Fibroblast of lung (primary cell): ENCODE measurements around the gene HOXD11. TPM values are rescaled to one million over a fixed set of nuclear protein-coding genes. Genes with fewer than 3 reads are reported as not detected.

Experiments used
- DNase-seq, 2 donors: peaks; one replicate each; pipeline versions ENCODE4 v3.0.0 to v3.0.0-alpha.2; 2010; ENCODE audit warnings: low read depth in 2 of 2
- H2AFZ ChIP-seq: 2 replicates; pipeline ENCODE4 v1.5.1; 2012; ENCODE audit warnings: low read length, control low read depth, inconsistent platforms
- H3K27ac ChIP-seq: 2 replicates; pipeline ENCODE4 v1.5.1; 2011; ENCODE audit warnings: low read length, control low read depth; ENCODE audit not compliant: insufficient read depth
- H3K27me3 ChIP-seq: 2 replicates; pipeline ENCODE4 v1.5.1; 2011; ENCODE audit warnings: mild to moderate bottlenecking, low read length; ENCODE audit not compliant: control insufficient read depth, insufficient read depth
- H3K36me3 ChIP-seq: 2 replicates; pipeline ENCODE4 v1.5.1; 2011; ENCODE audit warnings: low read length; ENCODE audit not compliant: control insufficient read depth, insufficient read depth
- H3K4me1 ChIP-seq: 2 replicates; pipeline ENCODE4 v1.5.1; 2011; ENCODE audit warnings: low read length; ENCODE audit not compliant: control insufficient read depth, insufficient read depth; ENCODE audit errors: extremely low read depth
- H3K4me2 ChIP-seq: 2 replicates; pipeline ENCODE4 v1.5.1; 2011; ENCODE audit warnings: low read length, control low read depth; ENCODE audit not compliant: insufficient read depth; ENCODE audit errors: extremely low read depth
- H3K4me3 ChIP-seq, 4 experiments: fragments of 200-600 bp in 1 of 4; sonication (generic) in 1 of 4; replicated peaks in 1 of 4; 2 replicates each; pipeline ENCODE4 v1.5.1; 2011 to 2016; ENCODE audit warnings: low read length in 4 of 4, low read depth in 3 of 4, mild to moderate bottlenecking in 3 of 4, control low read depth in 2 of 4, inconsistent platforms in 1 of 4, mixed read lengths in 1 of 4; ENCODE audit not compliant: insufficient read depth in 1 of 4; ENCODE audit errors: control extremely low read depth in 1 of 4
- H3K79me2 ChIP-seq: 2 replicates; pipeline ENCODE4 v1.5.1; 2012; ENCODE audit warnings: mild to moderate bottlenecking, low read length, inconsistent platforms; ENCODE audit not compliant: control insufficient read depth, insufficient read depth
- H3K9ac ChIP-seq: 2 replicates; pipeline ENCODE4 v1.5.1; 2011; ENCODE audit warnings: mild to moderate bottlenecking, low read length, control low read depth; ENCODE audit not compliant: insufficient read depth
- H3K9me3 ChIP-seq: 2 replicates; pipeline ENCODE4 v1.5.1; 2012; ENCODE audit warnings: low read depth, low read length; ENCODE audit not compliant: control insufficient read depth, insufficient read depth
- H4K20me1 ChIP-seq: 2 replicates; pipeline ENCODE4 v1.5.1; 2011; ENCODE audit warnings: low read length; ENCODE audit not compliant: control insufficient read depth, insufficient read depth; ENCODE audit errors: extremely low read depth
- EZH2 ChIP-seq: IDR thresholded peaks from 2 replicates; pipeline ENCODE4 v1.5.1; 2012; ENCODE audit warnings: low read length, control low read depth, mild to moderate bottlenecking; ENCODE audit errors: missing control alignments
- polyA plus RNA-seq, 2 donors: library from polyadenylated mRNA; depleted of rRNA in 1 of 2; stranded (reverse) in 1 of 2; unstranded in 1 of 2; fragments of >200 nt; gene quantifications; 2 replicates each; pipeline ENCODE4 v1.2.1, GENCODE V29; 2011 to 2012; ENCODE audit warnings: missing spikeins in 1 of 2
- total RNA-seq: library from RNA; depleted of rRNA; stranded (reverse); fragments of >200 nt; gene quantifications from 2 replicates; pipeline ENCODE4 v1.2.1, GENCODE V29; 2014
- TF ChIP-seq, protein P1 (sequence below), 2 donors: IDR thresholded peaks in 1 of 2; conservative IDR thresholded peaks in 1 of 2; 1 replicate in 1 of 2; 2 replicates in 1 of 2; pipeline ENCODE4 v1.5.1; 2011 to 2012; ENCODE audit warnings: low read length in 2 of 2, control low read depth in 1 of 2, inconsistent platforms in 1 of 2, low read depth in 1 of 2, mild to moderate bottlenecking in 1 of 2

Gene HOXD11
- total and polyA plus RNA-seq, 2 donors (not counting 1 experiment from before 2014, with no cell fraction given) = not detected

- Histone ChIP-seq H2AFZ (no peak overlapping the region), H3K27ac (no peak overlapping the region), H3K9me3 (no peaks in the 10 kb centered on the region), H3K4me2 (no peak overlapping the region), H3K4me1 (no peaks in the 10 kb centered on the region), H3K27me3 (peaks cover 84% of the 10 kb centered on the region), H3K79me2 (no peaks in the 10 kb centered on the region), H3K36me3 (no peaks in the 10 kb centered on the region), H4K20me1 (no peaks in the 10 kb centered on the region), H3K9ac (no peak overlapping the region), H3K4me3 (no peak overlapping the region)
- DNase-seq = no peak
- TF ChIP-seq, protein P1, sequence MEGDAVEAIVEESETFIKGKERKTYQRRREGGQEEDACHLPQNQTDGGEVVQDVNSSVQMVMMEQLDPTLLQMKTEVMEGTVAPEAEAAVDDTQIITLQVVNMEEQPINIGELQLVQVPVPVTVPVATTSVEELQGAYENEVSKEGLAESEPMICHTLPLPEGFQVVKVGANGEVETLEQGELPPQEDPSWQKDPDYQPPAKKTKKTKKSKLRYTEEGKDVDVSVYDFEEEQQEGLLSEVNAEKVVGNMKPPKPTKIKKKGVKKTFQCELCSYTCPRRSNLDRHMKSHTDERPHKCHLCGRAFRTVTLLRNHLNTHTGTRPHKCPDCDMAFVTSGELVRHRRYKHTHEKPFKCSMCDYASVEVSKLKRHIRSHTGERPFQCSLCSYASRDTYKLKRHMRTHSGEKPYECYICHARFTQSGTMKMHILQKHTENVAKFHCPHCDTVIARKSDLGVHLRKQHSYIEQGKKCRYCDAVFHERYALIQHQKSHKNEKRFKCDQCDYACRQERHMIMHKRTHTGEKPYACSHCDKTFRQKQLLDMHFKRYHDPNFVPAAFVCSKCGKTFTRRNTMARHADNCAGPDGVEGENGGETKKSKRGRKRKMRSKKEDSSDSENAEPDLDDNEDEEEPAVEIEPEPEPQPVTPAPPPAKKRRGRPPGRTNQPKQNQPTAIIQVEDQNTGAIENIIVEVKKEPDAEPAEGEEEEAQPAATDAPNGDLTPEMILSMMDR (conservative IDR thresholded peaks at IDR 0.05 in 1 of 2, IDR thresholded peaks at IDR 0.05 in 1 of 2; ENCODE audit: low read depth in 1 of 2, low read length in 2 of 2) = no peak
- TF ChIP-seq EZH2 = peak; percentile 19
These were observed 16.2 kb upstream of the HOXD11 start for GRCh38 chr2:176090862-176091261.

GRCh38 chr2:176091329-176092258 lies 15.5 kb upstream of the HOXD11 start:
- no peak for DNase-seq

More at GRCh38 chr2:176091329-176092258, 15.5 kb upstream of the HOXD11 start:
- Histone ChIP-seq H3K27ac (no peak overlapping the region), H3K4me1 (no peaks in the 10 kb centered on the region), H3K27me3 (peaks cover 81% of the 10 kb centered on the region), H3K4me3 (no peak overlapping the region), H4K20me1 (no peaks in the 10 kb centered on the region), H2AFZ (no peak overlapping the region), H3K79me2 (no peaks in the 10 kb centered on the region), H3K4me2 (no peak overlapping the region), H3K9me3 (no peaks in the 10 kb centered on the region), H3K9ac (no peak overlapping the region), H3K36me3 (no peaks in the 10 kb centered on the region)
- peak; percentile 84 for TF ChIP-seq EZH2
- TF ChIP-seq, protein P1 (conservative IDR thresholded peaks at IDR 0.05 in 1 of 2, IDR thresholded peaks at IDR 0.05 in 1 of 2; ENCODE audit: low read depth in 1 of 2, low read length in 2 of 2) = no peak
